ENCODE results near the gene KPNA6.
"Not testable (repeated sequence)": the region's sequence is repeated elsewhere in the genome, so short reads cannot be mapped to it uniquely, and the experiment has no call there.

Gene KPNA6

GRCh38 chr1:32100807-32101708 is 6.8 kb upstream of the KPNA6 start:
- no peak for DNase-seq

GRCh38 chr1:32104127-32104526 is 3.7 kb upstream of the KPNA6 start:
- no peak for DNase-seq

DNA sequence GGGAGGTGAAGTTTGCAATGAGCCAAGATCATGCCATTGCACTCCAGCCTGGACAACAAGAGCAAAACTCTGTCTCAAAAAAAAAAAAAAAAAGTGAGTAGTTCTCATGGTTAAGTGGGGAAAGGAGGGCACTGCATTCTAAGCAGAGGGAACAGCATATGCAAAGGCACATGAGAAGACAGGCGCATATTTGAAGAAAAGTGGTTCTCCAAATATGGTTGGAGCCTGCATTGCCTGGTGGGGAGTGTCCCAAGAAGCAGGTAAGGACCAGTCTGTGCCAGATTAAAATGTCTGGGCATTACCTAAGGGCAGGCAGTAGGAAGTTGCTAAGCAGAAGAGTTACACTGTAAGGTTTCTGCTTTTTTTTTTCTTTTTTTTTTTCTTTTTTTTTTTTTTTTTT is 2.5 kb upstream of the KPNA6 start:
- DNase-seq, result no peak

GRCh38 chr1:32106663-32107275 is 1.1 kb upstream of the KPNA6 start:
- no peak for DNase-seq

DNA sequence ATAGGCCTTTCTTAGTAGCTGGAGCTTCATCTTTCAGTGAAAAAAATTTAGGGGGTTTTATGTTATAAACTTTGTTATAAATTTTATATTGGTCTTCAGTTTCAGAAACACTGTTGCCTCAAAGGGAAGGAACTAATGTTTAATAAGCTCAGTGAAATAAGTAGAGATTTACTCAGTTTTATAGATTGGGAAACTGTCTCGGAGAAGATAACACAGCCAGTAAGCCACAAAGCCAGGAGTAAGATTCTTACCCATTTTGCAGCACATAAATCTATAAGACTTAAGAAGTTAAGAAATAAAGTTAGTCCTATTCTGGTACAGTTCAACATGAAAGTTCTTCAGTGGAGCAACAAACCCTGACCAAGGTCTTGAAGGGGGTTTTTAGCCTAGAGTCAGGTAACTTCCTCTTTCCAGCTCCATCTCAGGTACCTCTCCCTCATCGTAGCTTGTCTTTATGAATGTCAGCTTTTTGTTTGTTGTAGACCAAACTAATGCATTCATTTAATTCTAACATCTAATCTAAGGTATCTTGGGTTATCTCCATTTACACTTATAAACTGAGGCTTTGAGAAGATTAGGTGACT is 3.3 kb downstream of the KPNA6 start:
- DNase-seq, result no peak

DNA sequence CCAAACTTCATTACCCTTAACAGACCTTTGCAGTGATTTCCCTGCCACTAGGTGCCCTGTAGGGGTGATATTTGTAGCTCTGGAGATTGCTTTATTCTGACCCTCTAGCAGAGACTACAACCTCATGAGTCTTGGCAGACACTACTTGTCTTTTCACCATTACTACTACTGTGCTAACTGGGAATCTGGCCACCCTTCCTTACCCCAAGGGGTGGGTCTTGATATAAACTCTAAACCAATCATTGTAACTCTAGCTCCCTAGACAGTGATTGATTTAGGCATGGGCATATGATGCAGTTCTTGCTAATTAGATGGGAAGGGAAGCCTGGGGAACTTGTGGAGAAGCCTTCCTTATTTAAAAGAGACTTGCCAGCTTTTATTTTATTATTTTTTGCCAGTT is 3.9 kb downstream of the KPNA6 start:
- no peak for DNase-seq

DNA sequence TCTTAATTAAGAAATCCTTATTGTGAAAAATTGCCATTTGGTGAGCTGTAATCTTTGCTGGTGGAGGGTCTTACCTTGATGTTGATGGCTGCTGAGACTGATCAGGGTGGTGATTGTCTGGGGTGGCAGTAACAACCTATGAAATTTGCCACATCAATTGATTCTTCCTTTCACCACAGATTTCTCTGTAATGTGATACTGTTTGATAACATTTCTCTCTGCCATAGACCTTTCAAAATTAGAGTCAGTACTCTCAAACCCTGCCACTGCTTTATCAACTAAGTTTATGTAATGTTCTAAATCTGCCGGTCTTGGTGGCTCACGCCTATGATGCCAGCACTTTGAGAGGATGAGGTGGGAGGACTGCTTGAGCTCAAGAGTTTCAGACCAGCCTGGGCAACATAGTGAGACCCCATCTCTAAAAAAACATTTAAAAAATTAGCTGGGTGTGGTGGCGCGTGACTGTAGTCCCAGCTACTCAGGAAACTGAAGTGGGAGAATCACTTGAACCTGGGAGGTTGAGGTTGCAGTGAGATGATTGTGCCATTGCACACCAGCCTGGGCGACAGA is 5.0 kb downstream of the KPNA6 start:
- DNase-seq, result no peak

GRCh38 chr1:32113436-32113835 is 5.6 kb downstream of the KPNA6 start:
- not testable (repeated sequence) for DNase-seq

DNA sequence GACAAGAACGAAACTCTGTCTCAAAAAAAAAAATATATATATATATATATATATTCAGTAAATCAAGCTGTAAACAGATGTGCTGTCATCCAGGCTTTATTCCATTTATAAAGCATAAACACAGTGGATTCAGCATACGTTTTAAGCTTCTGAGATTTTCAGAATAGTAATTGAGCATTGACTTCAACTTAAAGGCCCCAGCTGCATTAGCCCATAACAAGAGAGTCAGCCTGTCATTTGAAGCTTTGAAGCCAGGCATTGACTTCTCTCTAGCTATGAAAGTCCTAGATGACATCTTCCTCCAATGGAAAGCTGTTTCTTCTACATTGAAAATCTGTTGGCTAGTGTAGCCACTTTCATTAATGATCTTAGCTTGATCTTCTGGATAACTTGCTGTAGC is 6.6 kb downstream of the KPNA6 start:
- no peak for DNase-seq

GRCh38 chr1:32115496-32115895 is 7.6 kb downstream of the KPNA6 start:
- DNase-seq, result no peak

- no peak for DNase-seq
Observed at GRCh38 chr1:32116531-32116930, 8.7 kb downstream of the KPNA6 start.

DNA sequence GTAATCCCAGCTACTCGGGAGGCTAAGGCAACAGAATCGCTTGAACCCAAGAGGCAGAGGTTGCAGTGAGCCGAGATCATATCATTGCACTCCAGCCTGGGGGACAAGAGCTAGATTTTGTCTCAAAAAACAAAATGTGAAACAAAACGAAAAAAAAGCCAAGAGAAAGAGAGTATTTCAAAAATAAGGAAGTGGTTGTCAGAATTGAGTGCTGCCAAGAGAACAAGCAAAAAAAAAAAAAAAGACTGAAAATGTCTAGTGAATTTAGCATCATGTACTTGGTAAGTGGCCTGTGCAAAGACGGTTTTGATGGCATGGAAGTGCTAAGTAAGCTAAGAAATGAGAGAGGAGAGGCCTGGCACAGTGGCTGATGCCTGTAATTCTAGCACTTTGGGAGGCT is 14.3 kb downstream of the KPNA6 start:
- DNase-seq, result no peak

- not testable (repeated sequence) for DNase-seq
Observed at GRCh38 chr1:32123361-32123760, 15.5 kb downstream of the KPNA6 start.

- DNase-seq, result no peak
Observed at GRCh38 chr1:32125313-32125712, 17.5 kb downstream of the KPNA6 start.

GRCh38 chr1:32126770-32127169 is 18.9 kb downstream of the KPNA6 start:
- no peak for DNase-seq

DNA sequence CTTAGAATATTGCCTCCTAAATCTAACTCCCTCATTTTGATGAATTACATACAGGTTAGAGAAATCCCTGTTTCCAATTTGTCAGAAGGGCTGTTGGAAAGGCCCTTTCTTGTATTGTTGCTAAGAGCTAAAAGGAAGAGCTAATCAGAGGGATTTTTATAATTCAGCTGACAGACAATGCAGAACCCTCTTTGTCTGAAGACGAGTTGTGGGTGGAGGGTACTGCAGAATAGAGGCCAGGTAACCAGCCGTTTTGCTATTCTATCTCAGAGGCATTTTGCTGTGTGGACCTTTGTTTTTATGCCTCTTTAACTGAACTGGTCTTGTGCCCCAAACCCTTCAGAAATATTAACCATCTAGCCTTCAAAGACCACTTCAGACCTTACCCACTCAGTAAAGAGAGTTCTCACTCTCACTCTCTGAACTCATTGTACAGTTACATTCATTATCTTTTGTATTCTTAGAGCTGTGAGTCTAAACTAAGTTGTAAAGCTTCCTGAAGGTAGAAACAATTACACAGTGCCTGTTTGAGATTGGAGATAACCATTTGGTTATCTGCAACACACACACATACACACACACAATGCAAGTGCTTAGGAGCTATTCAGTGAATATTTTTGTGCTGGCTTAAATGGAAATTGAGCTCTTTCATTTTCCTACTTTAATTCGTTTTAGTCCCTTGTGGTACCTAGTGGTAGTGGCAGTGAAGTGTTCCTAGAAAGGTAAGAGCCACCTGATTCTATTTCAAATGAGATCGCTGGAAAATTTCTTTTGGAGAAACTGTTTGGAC is 19.7 kb downstream of the KPNA6 start:
- DNase-seq, result no peak

DNA sequence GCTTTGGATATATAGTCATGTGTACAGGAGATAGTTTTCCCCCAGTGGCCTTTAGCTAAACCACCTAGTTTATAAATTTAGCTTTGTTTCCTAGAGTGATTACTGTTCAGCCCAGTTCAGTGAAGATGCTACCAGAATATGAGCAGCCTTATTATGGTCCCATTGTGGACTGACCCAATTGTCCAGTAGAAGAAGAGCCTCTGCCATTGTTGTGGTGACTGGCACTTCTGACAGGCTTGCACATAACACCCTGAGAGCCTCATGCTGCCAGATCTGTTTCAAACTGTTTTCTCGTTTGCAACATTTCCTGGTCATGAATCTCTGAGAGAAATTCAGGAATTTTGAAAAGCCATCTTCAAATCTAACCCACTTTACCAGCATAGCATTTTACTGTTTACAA is 20.6 kb downstream of the KPNA6 start:
- no peak for DNase-seq

GRCh38 chr1:32128964-32129363 is 21.1 kb downstream of the KPNA6 start:
- DNase-seq, result no peak

GRCh38 chr1:32133950-32134280 is 26.1 kb downstream of the KPNA6 start:
- not testable (repeated sequence) for DNase-seq

DNA sequence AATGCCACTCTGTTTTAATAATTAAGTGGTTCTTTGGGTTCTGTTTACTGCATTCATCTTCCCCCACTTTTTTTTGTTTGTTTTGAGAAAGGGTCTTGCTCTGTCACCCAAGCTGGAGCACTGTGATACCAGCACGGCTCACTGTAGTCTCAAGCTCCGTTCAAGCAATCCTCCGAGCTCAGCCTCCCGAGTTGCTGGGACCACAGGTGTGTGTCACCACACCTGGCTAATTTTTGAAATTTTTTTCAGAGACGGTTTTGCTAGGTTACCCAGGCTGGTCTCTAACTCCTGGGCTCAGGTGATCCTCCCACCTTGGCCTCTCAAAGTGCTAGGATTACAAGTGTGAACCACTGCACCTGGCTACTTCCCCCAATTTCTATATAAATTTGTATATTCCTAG is 29.3 kb downstream of the KPNA6 start:
- no peak for DNase-seq

DNA sequence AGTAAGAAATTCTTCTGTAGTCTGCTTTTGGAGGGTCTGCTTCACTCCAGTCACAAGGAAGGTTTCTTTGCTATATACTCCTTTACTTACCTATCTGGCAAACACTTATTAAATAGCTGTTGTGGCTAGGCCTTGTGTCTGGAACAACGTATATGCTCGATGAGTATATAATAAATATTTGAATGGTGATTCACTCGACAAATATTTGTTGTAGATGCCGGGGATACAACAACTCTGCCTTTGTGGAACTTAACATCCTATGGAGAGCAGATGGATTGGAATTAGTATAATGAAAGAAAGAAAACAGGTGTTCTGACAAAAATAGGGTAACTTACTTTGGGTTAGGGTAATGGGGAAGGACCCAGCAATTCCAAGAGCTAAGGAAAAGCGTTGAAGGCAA is 31.1 kb downstream of the KPNA6 start:
- no peak for DNase-seq

DNA sequence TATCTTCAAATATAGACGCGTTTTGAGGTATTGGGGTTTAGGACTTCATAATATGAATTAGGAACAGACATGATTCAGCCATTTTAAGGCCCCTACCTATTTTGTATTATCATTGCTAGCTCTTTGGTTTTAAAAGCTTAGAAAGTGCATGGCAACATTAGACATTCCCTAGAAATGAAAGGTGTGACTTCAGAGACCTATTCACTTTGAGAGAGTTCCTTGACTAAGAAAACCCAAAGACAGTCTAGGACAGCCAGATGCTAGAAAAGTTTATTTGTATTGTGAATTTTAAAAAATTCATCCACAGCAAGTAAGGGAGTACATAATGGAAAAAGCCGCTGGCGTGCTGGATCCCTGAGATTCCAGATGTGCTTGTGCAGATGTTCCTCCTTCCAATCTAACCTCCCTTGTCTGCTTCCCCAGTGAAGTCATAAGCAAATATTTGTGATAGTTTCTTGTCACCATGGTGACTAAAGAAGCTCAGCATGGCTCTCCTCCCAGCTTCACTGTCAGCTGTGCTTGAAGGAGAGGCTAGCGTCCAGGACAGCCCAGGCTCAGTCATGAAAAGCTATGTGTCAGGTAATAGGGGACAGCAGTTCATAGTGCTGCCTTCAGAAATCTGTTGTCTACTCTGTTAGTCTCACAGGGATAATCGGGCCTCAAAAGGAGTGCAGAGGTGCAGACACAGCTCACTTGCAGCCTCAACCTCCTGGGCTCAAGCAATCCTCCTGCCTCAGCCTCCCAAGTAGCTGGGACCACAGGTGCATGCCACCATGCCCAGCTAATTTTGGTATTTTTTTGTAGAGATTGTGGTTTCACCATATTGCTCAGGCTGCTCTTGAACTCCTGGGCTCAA is 34.8 kb downstream of the KPNA6 start:
- no peak for DNase-seq
